Measurements from ENCODE around the gene ANKS1B.

The ANKS1B gene

DNA sequence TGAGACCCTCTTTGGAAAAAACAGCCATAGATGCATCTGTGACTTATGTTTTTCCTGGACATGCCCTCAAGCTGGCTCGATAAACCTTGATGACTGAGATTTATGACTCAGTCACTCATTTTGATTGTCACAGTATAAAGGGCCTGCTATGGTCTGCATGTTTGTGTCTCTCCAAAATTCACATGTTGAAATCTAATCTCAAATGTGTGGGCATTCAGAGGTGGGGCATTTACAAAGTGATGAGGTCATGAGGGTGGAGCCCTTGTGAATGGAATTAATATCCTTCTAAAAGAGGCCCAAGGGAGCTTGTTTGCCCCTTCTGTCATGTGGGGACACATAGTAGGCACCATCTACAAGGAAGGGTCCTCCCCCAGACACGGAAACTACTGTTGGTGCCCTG, 966.8 kb downstream of the ANKS1B start:
- no peak for DNase-seq (ENCODE audit: low read depth)
- no peak overlapping the region for H3K4me3 ChIP-seq (ENCODE audit: low read depth, low read length)
- TF ChIP-seq, protein P1, sequence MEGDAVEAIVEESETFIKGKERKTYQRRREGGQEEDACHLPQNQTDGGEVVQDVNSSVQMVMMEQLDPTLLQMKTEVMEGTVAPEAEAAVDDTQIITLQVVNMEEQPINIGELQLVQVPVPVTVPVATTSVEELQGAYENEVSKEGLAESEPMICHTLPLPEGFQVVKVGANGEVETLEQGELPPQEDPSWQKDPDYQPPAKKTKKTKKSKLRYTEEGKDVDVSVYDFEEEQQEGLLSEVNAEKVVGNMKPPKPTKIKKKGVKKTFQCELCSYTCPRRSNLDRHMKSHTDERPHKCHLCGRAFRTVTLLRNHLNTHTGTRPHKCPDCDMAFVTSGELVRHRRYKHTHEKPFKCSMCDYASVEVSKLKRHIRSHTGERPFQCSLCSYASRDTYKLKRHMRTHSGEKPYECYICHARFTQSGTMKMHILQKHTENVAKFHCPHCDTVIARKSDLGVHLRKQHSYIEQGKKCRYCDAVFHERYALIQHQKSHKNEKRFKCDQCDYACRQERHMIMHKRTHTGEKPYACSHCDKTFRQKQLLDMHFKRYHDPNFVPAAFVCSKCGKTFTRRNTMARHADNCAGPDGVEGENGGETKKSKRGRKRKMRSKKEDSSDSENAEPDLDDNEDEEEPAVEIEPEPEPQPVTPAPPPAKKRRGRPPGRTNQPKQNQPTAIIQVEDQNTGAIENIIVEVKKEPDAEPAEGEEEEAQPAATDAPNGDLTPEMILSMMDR (IDR thresholded peaks at IDR 0.05; ENCODE audit: insufficient read depth, low read depth, low read length, missing control alignments) = no peak

DNA sequence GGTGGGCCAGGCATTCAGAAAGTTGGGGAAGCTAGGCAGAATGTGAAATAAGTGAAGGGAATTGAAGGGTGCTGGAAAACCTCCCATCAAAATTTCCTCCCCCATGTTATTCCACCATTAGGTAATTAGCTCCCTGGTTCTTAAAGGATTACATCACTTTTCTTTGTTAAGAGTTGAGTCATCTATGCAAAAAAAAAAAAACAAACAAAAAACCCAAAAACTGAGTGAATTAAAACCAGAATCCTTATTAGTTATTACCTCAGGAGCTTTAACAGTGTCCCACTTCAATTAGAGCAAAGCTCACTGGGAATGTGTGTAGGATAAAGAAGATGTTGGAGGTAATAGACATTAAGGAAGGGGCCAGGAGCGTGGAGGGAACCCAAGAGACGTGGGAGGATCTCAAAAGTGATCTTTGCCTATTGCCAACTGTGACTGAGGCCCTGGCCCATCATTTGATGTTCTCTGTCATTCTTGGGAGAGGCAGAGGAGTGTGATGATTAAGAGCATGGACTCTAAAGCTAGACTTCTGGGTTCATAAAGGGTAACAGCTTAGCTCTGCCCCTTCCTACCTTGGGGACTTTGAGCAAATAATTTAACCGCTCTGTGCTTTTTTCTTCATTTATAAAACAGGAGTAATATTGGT, 975.0 kb downstream of the ANKS1B start:
- DNase-seq (ENCODE audit: low read depth) = no peak
- TF ChIP-seq, protein P1 (IDR thresholded peaks at IDR 0.05; ENCODE audit: insufficient read depth, low read depth, low read length, missing control alignments) = no peak
- no peak overlapping the region for H3K4me3 ChIP-seq (ENCODE audit: low read depth, low read length)

DNA sequence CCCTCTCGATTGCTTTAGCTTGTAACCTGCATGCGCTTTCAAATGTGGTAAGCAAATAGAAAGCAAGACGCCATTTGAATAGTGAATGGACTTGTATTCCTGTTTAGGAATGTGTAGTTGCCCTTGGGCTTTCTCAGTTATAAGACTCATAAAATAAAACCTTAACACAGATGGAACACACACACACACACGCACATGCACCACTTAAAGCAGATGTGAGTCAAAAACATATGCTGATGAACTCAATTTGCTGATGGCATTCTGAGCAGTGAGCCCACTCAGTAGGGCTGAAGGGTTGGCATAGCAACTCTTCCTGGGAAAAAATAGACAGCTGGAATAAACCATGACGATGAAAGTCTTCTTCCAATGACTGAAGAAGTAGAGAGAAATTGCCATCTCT, 979.1 kb downstream of the ANKS1B start:
- TF ChIP-seq, protein P1 (IDR thresholded peaks at IDR 0.05; ENCODE audit: insufficient read depth, low read depth, low read length, missing control alignments) = no peak
- no peak overlapping the region for H3K4me3 ChIP-seq (ENCODE audit: low read depth, low read length)
- DNase-seq (ENCODE audit: low read depth) = no peak

DNA sequence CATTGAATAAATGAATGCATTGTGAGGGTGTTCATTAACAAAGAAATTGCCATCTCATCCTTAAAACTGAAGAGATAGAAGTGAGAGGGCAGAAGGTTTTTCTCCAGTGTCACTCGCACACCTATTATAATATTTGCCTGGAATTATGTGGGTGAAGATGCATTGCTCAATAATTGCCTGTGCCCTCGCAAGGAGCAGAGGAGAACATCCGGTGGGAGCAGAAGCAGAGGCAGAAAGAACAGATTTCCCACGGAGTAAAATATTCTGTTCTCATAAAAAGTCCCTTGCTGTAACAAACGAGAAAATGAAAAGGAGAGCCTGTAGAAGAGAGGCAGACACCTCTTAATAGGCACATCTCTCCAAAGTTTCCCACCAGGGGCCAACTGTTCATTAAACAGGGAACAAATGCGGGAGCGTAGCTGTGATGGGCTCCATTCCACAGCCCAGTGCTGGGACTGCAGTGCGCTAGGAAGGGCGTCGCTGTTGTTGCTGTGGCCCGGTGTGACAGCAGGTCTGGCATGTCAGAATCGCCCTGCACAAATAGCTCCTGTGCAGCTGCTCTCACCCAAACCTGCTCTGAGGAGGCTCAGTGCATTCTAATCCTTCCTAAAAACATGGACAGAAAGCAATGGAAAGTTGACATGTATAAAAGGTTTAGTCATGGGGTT, 979.8 kb downstream of the ANKS1B start:
- TF ChIP-seq, protein P1 (IDR thresholded peaks at IDR 0.05; ENCODE audit: insufficient read depth, low read depth, low read length, missing control alignments) = no peak
- H3K4me3 ChIP-seq (ENCODE audit: low read depth, low read length) = no peak overlapping the region
- no peak for DNase-seq (ENCODE audit: low read depth)

DNA sequence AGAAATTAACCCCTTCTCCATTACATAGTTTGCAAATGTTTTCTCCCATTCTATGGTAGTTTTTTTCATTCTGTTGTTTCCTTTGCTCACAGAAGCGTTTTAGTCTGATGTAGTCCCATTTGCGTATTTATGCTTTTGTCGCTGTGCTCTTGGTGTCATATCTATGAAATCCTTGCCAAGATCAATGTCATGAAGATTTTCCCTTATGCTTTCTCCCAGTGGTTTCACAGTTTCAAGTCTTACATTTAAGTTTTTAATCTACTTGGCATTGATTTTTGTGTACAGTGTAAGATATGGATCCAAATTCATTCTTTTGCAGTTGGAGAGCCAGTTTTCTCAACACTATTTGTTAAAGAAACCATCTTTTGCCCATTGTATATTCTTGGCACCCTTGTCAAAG, 982.0 kb downstream of the ANKS1B start:
- TF ChIP-seq, protein P1 (IDR thresholded peaks at IDR 0.05; ENCODE audit: insufficient read depth, low read depth, low read length, missing control alignments) = no peak
- no peak overlapping the region for H3K4me3 ChIP-seq (ENCODE audit: low read depth, low read length)
- no peak for DNase-seq (ENCODE audit: low read depth)

DNA sequence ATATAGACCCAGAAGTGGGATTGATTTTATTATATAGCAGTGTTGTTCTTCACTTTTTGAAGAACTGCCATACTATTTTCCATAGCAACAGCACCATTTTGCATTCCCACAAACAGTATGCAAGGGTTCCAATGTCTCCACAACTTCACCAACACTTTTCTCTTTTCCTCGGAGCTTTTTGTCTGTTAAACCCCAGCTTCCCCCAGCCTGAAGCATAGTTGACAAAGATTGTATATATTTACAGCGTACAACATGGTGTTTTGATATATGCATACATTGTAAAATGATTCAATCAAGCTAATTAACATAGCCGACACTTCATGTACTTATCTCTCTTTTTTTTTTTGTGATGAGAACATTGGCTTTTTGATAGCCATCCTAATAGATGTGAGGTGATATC, 982.6 kb downstream of the ANKS1B start:
- DNase-seq (ENCODE audit: low read depth) = no peak
- TF ChIP-seq, protein P1 (IDR thresholded peaks at IDR 0.05; ENCODE audit: insufficient read depth, low read depth, low read length, missing control alignments) = no peak
- H3K4me3 ChIP-seq (ENCODE audit: low read depth, low read length) = no peak overlapping the region

DNA sequence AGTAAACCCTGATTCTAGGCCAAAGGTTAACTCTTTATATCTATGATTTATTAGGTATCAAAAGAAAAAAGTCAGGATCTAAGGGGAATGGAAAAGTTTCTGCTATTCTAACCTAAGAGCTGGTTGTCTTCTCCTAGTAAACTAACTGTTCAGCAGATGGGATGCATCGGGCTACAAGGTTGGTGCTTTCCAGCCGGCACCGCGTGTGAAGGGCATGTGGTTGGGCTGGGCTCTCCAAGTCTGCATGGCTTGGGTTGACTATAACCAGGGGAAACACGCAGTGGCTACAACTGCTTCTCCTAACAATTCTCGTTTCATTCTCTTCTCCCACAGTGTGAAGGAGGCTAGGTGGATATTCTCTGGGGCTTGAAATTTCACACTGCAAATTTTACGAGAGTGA, 985.2 kb downstream of the ANKS1B start:
- TF ChIP-seq, protein P1 (IDR thresholded peaks at IDR 0.05; ENCODE audit: insufficient read depth, low read depth, low read length, missing control alignments) = no peak
- DNase-seq (ENCODE audit: low read depth) = peak; percentile 29
- H3K4me3 ChIP-seq (ENCODE audit: low read depth, low read length) = no peak overlapping the region

Data from GM12865 (cell line).